ENCODE results near the gene ANGPTL4. TPM values are rescaled to one million over a fixed set of nuclear protein-coding genes. Genes with fewer than 3 reads are reported as not detected.
"Not testable (repeated sequence)": the region's sequence is repeated elsewhere in the genome, so short reads cannot be mapped to it uniquely, and the experiment has no call there.

Gene ANGPTL4
- total RNA-seq, 4 donors from 2014 or later, result 4.4 to 48.2 (median 19.4) TPM

- peaks cover 65% of the 10 kb centered on the region for H3K27me3 ChIP-seq
- ATAC-seq, result no peak
- peak overlapping the region in 1 of 2 donors; percentile 62 for H3K4me3 ChIP-seq
- H3K36me3 ChIP-seq, result no peaks in the 10 kb centered on the region
- peaks cover 0 to 27% (median 9%) of the 10 kb centered on the region in 3 donors for H3K4me1 ChIP-seq
- WGBS, 2 donors (ENCODE audit: low coverage in 1 of 2), result 42 to 46% methylated on average over 3 to 8 of the region's 11 CpGs
- TF ChIP-seq CTCF (IDR thresholded peaks at IDR 0.05), result no peak
- TF ChIP-seq POLR2A (IDR thresholded peaks at IDR 0.05), result no peak
- no peak overlapping the region for H3K27ac ChIP-seq
- no peaks in the 10 kb centered on the region for H3K9me3 ChIP-seq
Observed at GRCh38 chr19:8343483-8343844, 20.5 kb upstream of the ANGPTL4 start.

GRCh38 chr19:8349629-8350372 is 14.2 kb upstream of the ANGPTL4 start:
- H3K4me1 ChIP-seq, result peaks cover 0 to 23% (median 8%) of the 10 kb centered on the region in 3 donors
- WGBS, 2 donors (ENCODE audit: low coverage in 1 of 2), result 60 to 68% methylated on average over 7 to 8 of the region's 8 CpGs
- H3K36me3 ChIP-seq, H3K4me3 ChIP-seq, H3K27ac ChIP-seq, H3K9me3 ChIP-seq, ATAC-seq: not testable (repeated sequence)
- peaks cover 45% of the 10 kb centered on the region for H3K27me3 ChIP-seq

DNA sequence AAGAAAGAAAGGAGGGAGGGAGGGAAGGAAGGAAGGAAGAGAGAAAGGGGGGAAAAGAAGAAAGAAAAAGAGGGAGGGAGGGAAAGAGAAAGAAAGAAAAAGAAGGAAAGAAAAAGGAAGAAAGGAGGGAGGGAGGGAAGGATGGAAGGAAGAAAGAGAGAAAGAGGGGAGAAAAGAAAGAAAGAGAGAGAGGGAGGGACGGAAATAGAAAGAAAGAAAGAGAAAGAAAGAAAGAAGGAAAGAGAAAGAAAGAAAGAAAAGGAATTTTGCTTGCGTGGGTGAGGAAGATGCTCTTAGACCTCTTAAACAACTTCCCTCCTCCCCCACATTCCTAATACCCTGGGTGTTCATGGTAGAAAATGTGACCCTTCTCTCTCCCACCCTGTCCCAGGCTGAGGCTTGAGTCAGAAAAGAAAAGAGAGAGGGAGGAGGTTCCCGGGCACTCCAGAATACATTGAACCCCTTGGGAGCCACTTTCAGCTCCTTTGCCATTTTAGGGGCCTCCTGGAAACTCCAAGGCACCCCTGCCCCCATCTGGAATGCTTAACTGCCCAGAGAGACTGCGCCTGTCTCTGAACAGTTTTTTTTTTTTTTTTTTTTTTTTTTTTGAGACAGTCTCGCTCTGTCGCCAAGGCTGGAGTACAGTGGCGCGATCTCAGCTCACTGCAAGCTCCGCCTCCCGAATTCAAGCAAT is 11.7 kb upstream of the ANGPTL4 start:
- Histone ChIP-seq H3K27ac (peak overlapping the region in 1 of 4 donors; percentile 27), H3K4me3 (peak overlapping the region in 1 of 2 donors; percentile 18), H3K9me3 (no peaks in the 10 kb centered on the region), H3K4me1 (peaks cover 0 to 23% (median 8%) of the 10 kb centered on the region in 3 donors), H3K36me3 (no peaks in the 10 kb centered on the region), H3K27me3 (peaks cover 33% of the 10 kb centered on the region)
- no peak for TF ChIP-seq POLR2AphosphoS5 (IDR thresholded peaks at IDR 0.05)
- TF ChIP-seq CTCF (IDR thresholded peaks at IDR 0.05), result no peak
- no peak for TF ChIP-seq EP300 (IDR thresholded peaks at IDR 0.05)
- TF ChIP-seq POLR2A (IDR thresholded peaks at IDR 0.05), result no peak
- 23 to 36% methylated on average over 6 to 8 of the region's 10 CpGs for WGBS, 2 donors (ENCODE audit: low coverage in 1 of 2)
- no peak for ATAC-seq

- H3K9me3 ChIP-seq, H3K36me3 ChIP-seq, ATAC-seq: not testable (repeated sequence)
- Histone ChIP-seq H3K4me1 (peaks cover 0 to 23% (median 8%) of the 10 kb centered on the region in 3 donors), H3K4me3 (peak overlapping the region in 1 of 2 donors; percentile 18), H3K27ac (peak overlapping the region in 1 of 4 donors; percentile 27), H3K27me3 (peaks cover 33% of the 10 kb centered on the region)
- WGBS, 2 donors (ENCODE audit: low coverage in 1 of 2), result 40 to 89% methylated on average over 1 to 4 of the region's 5 CpGs
Observed at GRCh38 chr19:8352845-8353244, 11.1 kb upstream of the ANGPTL4 start.

GRCh38 chr19:8355631-8356402 is 8.1 kb upstream of the ANGPTL4 start:
- Histone ChIP-seq H3K4me3 (no peak overlapping the region), H3K27me3 (peaks cover 25% of the 10 kb centered on the region), H3K4me1 (peaks cover 0 to 23% (median 8%) of the 10 kb centered on the region in 3 donors), H3K27ac (peak overlapping the region in 2 of 4 donors; percentile 23 to 29), H3K9me3 (no peaks in the 10 kb centered on the region), H3K36me3 (no peaks in the 10 kb centered on the region)
- TF ChIP-seq EP300 (IDR thresholded peaks at IDR 0.05), result no peak
- peak; percentile 66 for TF ChIP-seq POLR2AphosphoS5 (IDR thresholded peaks at IDR 0.05)
- peak; percentile 72 for ATAC-seq
- 52 to 53% methylated on average over 3 to 5 of the region's 6 CpGs for WGBS, 2 donors (ENCODE audit: low coverage in 1 of 2)

DNA sequence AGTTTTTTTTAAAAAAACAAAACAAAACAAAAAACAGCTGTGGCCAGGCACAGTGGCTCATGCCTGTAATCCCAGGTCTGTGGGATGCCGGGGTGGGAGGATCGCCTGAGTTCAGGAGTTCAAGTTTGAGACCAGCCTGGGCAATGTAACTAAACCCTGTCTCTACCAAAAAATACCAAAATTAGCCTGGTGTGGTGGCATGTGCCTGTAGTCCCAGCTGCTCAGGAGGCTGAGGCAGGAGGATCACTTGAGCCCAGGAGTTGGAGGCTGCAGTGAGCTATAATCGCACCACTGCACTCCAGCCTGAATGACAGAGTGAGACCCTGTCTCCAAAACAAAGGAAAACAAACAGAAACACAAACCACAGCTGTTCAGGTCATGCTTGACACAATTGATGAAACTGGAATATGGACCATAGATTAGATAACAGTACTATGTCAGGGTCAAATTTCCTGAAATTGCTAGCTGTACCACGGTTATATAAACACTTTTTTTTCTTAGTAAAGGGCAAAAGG is 6.9 kb upstream of the ANGPTL4 start:
- TF ChIP-seq POLR2A (IDR thresholded peaks at IDR 0.05) (no peak), EP300 (IDR thresholded peaks at IDR 0.05) (no peak), CTCF (IDR thresholded peaks at IDR 0.05) (no peak), POLR2AphosphoS5 (IDR thresholded peaks at IDR 0.05) (no peak)
- peaks cover 0 to 34% (median 12%) of the 10 kb centered on the region in 3 donors for H3K4me1 ChIP-seq
- ATAC-seq, result no peak
- no peak overlapping the region for H3K27ac ChIP-seq
- H3K27me3 ChIP-seq, result peaks cover 14% of the 10 kb centered on the region
- 53 to 56% methylated on average over 2 of the region's 4 CpGs for WGBS, 2 donors (ENCODE audit: low coverage in 1 of 2)
- H3K4me3 ChIP-seq, result no peak overlapping the region
- H3K9me3 ChIP-seq, result no peaks in the 10 kb centered on the region
- no peaks in the 10 kb centered on the region for H3K36me3 ChIP-seq

Data from gastroesophageal sphincter (tissue), 4 donors.